K562 (cell line): ENCODE results near the gene CEND1. TPM values are rescaled to one million over a fixed set of nuclear protein-coding genes. Genes with fewer than 3 reads are reported as not detected.
A peak's percentile ranks its signal among the peaks of the same experiment; 100 is the strongest.

Experiments used
- C11orf30 ChIP-seq: fragments of 450-650 bp; IDR thresholded peaks from 2 replicates; pipeline ENCODE4 v1.6.1; 2016; ENCODE audit warnings: low read depth, mild to moderate bottlenecking
- CBX1 ChIP-seq: sonication (generic); IDR thresholded peaks from 2 replicates; pipeline ENCODE4 v1.6.1; 2016; ENCODE audit warnings: antibody characterized with exemption, low read depth, mild to moderate bottlenecking
- ETS2 ChIP-seq: IDR thresholded peaks from 2 replicates; pipeline ENCODE4 v1.6.1; 2016; ENCODE audit warnings: borderline replicate concordance, missing genetic modification characterization, mild to moderate bottlenecking, moderate library complexity, missing compliant biosample characterization; ENCODE audit not compliant: poor library complexity, severe bottlenecking
- HES1 ChIP-seq: fragments of 450-650 bp; IDR thresholded peaks from 2 replicates; pipeline ENCODE4 v1.6.1; 2016; ENCODE audit warnings: low read depth, mild to moderate bottlenecking, moderate library complexity
- LARP7 ChIP-seq: fragments of 450-650 bp; IDR thresholded peaks from 2 replicates; pipeline ENCODE4 v1.6.1; 2016
- MCM2 ChIP-seq: fragments of 450-650 bp; IDR thresholded peaks from 2 replicates; pipeline ENCODE4 v1.6.1; 2017; ENCODE audit warnings: low read depth, mild to moderate bottlenecking
- MYNN ChIP-seq, 2 experiments: sonication (generic); formaldehyde crosslinking in 1 of 2; IDR thresholded peaks; 2 replicates each; pipeline versions ENCODE4 v1.5.0 to v1.6.1; 2016 to 2020; ENCODE audit warnings: antibody characterized with exemption in 1 of 2, missing genetic modification reagents in 1 of 2
- RERE ChIP-seq: sonication (generic); formaldehyde crosslinking; IDR thresholded peaks from 2 replicates; pipeline ENCODE4 v1.8.0; 2023; ENCODE audit warnings: missing genetic modification reagents, mild to moderate bottlenecking, borderline replicate concordance
- REST ChIP-seq, 2 experiments: fragments of 450-650 bp; formaldehyde crosslinking in 1 of 2; IDR thresholded peaks; 2 replicates each; pipeline versions ENCODE4 v1.4.0 to v1.6.1; 2014 to 2020; ENCODE audit warnings: mild to moderate bottlenecking in 2 of 2, borderline replicate concordance in 1 of 2, low read depth in 1 of 2
- SRSF3 ChIP-seq: fragments of 200-400 bp; formaldehyde crosslinking; IDR thresholded peaks from 2 replicates; pipeline ENCODE4 v1.6.1; 2016; ENCODE audit warnings: mild to moderate bottlenecking, low read length, moderate library complexity; ENCODE audit not compliant: insufficient read depth
- polyA plus RNA-seq, 8 experiments: library from polyadenylated mRNA; depleted of rRNA in 4 of 8; stranded (reverse) in 5 of 8; unstranded in 3 of 8; fragments of >200 nt; fragmentation: Nextera tagmentation in 2 of 8; fragmentation: Illumina TruSeq in 1 of 8; extraction: Ambion mirVana in 2 of 8; extraction: Trizol in 1 of 8; gene quantifications; 2 replicates each; pipeline versions ENCODE4 v1.2.1 to v1.2.3, GENCODE V29; 2011 to 2014; ENCODE audit warnings: inconsistent platforms in 1 of 8, missing spikeins in 1 of 8
- total RNA-seq, 7 experiments: library from RNA; depleted of rRNA in 6 of 7; stranded (reverse); fragments of >200 nt in 6 of 7; fragmentation: Illumina TruSeq in 2 of 7; extraction: Trizol in 2 of 7; gene quantifications; 2 replicates each; pipeline versions ENCODE4 v1.2.1 to v1.2.3, GENCODE V29; 2011 to 2021; ENCODE audit warnings: low replicate concordance in 1 of 7

CEND1 gene
- total and polyA plus RNA-seq, 9 of the 15 experiments (the other 6 are each of a cell fraction or from before 2014, with no cell fraction given) = 0.13 to 0.18 (median 0.16) TPM; not detected in 6

- TF ChIP-seq MCM2 = no peak
- TF ChIP-seq SRSF3 = no peak
- no peak for TF ChIP-seq REST (IDR thresholded peaks at IDR 0.05; ENCODE audit: borderline replicate concordance)
- TF ChIP-seq REST (CRISPR knock-in tag; IDR thresholded peaks at IDR 0.05; ENCODE audit: low read depth) = no peak
- TF ChIP-seq HES1 = no peak
- TF ChIP-seq CBX1 = peak; percentile 38
- TF ChIP-seq LARP7 = no peak
- no peak for TF ChIP-seq RERE (CRISPR knock-in tag)
- TF ChIP-seq C11orf30 = no peak
- no peak for TF ChIP-seq ETS2 (tag)
- peak; percentile 29; the same call in 1 of the 2 replicates for TF ChIP-seq MYNN (IDR thresholded peaks at IDR 0.05)
- TF ChIP-seq MYNN (CRISPR knock-in tag; IDR thresholded peaks at IDR 0.05) = no peak
Observed at GRCh38 chr11:763549-764321, 26.2 kb downstream of the CEND1 start (continued).
